AG09309 (cell line): ENCODE measurements around the gene DUOX1.

Experiments used
- DNase-seq: peaks from one replicate; pipeline ENCODE4 v3.0.0-alpha.2; 2010; ENCODE audit warnings: low read depth
- H3K4me3 ChIP-seq: 2 replicates; pipeline ENCODE4 v1.5.1; 2011; ENCODE audit warnings: mild to moderate bottlenecking, low read depth, low read length, moderate library complexity; ENCODE audit not compliant: control insufficient read depth
- TF ChIP-seq, protein P1 (sequence below): IDR thresholded peaks from 2 replicates; pipeline ENCODE4 v1.5.1; 2011; ENCODE audit warnings: mild to moderate bottlenecking, low read depth, low read length, inconsistent platforms; ENCODE audit not compliant: insufficient read depth, control insufficient read depth; ENCODE audit errors: missing control alignments

The DUOX1 gene

DNA sequence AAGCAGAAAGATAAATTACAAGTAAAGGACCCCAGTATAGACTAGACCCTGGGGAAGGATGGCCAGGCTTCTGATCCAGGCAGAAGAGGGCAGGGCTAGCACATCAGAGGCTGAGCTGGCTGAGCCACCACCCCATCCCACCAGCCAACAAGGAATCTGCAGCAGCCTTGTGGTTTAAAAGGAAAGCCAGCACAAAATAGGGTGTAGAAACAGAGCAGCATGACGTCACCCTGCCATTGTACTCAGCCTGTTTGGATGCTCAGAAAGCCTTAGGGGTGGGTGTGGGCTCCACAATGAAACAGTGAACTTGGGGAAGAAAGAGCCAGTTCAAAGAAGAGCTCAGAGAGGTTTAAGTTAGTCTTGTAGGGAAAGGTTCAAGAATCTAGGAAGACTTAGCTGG, 28.2 kb downstream of the DUOX1 start:
- DNase-seq, result peak; percentile 70
- no peak overlapping the region for H3K4me3 ChIP-seq

DNA sequence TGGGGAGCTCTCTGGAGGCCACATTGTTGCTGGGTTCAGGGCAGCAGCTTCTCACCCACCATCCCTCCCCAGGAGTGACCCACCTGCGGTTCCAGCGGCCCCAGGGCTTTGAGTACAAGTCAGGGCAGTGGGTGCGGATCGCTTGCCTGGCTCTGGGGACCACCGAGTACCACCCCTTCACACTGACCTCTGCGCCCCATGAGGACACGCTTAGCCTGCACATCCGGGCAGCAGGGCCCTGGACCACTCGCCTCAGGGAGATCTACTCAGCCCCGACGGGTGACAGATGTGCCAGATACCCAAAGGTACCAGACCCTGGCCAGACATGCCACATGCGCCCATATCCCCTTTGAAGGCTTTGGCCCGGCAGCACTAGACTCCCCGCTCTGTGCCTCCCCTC, 31.9 kb downstream of the DUOX1 start:
- TF ChIP-seq, protein P1, sequence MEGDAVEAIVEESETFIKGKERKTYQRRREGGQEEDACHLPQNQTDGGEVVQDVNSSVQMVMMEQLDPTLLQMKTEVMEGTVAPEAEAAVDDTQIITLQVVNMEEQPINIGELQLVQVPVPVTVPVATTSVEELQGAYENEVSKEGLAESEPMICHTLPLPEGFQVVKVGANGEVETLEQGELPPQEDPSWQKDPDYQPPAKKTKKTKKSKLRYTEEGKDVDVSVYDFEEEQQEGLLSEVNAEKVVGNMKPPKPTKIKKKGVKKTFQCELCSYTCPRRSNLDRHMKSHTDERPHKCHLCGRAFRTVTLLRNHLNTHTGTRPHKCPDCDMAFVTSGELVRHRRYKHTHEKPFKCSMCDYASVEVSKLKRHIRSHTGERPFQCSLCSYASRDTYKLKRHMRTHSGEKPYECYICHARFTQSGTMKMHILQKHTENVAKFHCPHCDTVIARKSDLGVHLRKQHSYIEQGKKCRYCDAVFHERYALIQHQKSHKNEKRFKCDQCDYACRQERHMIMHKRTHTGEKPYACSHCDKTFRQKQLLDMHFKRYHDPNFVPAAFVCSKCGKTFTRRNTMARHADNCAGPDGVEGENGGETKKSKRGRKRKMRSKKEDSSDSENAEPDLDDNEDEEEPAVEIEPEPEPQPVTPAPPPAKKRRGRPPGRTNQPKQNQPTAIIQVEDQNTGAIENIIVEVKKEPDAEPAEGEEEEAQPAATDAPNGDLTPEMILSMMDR, result no peak
- H3K4me3 ChIP-seq, result no peak overlapping the region
- no peak for DNase-seq

More for the DNA sequence above, 28.2 kb downstream of the DUOX1 start:
- TF ChIP-seq, protein P1, result no peak

DNA sequence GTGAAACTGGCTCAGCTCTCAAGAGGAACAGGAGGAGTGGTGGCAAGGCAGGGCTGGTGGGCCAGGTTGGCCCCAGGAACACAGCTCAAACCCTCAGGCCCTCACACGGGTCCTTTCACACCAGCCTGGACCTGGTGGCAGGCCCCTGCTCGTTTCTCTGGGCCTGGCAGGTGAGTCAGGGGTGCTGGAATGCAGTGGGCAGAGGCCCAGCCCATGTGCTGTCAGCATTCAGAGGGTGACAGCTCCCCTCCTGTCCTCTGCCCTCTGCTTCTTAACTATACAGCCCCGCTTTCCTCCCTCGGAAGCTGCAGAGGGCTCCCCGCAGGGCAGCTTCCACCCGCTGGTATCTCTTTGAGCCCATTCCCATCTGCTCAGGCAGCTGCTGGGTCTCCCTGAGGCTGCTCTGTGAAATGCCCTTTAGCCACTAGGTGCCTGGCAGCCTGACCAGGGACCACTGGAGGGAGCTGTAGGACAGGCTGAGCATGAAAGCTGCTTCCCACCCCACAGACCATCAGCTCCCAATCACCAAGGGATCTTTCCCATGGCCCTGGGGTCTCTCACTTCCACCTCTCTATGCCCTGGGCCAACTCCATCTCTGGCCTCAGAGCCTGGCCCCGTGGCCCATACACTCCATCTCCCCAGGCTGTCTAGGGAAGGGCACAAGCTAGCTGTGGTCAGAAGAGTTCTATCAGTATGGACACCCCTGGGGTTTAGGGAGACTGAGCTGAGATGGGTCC, 33.1 kb downstream of the DUOX1 start:
- H3K4me3 ChIP-seq, result no peak overlapping the region
- DNase-seq, result peak; percentile 40
- TF ChIP-seq, protein P1, result peak; percentile 98

DNA sequence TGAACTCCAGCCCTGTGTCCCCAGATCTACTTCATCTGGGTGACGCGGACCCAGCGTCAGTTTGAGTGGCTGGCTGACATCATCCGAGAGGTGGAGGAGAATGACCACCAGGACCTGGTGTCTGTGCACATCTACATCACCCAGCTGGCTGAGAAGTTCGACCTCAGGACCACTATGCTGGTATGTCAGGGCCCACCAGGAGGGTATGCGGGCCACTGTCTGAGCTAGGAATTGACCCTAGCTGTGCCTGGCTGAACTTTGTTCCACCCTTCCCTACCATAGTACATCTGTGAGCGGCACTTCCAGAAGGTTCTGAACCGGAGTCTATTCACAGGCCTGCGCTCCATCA, 33.7 kb downstream of the DUOX1 start:
- no peak overlapping the region for H3K4me3 ChIP-seq
- DNase-seq, result no peak
- TF ChIP-seq, protein P1, result no peak

DNA sequence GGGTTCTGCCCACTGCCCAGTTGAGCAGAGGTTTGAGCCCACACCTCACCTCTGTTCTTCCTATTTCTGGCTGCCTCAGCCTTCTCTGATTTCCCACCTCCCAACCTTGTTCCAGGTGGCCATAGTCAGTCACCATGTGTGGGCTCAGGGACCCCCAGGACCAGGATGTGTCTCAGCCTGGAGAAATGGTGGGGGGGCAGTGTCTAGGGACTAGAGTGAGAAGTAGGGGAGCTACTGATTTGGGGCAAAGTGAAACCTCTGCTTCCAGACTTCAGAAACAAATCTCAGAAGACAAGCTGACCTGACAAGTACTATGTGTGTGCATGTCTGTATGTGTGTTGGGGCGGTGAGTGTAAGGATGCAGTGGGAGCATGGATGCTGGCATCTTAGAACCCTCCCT, 35.1 kb downstream of the DUOX1 start:
- TF ChIP-seq, protein P1, result no peak
- H3K4me3 ChIP-seq, result no peak overlapping the region
- no peak for DNase-seq

DNA sequence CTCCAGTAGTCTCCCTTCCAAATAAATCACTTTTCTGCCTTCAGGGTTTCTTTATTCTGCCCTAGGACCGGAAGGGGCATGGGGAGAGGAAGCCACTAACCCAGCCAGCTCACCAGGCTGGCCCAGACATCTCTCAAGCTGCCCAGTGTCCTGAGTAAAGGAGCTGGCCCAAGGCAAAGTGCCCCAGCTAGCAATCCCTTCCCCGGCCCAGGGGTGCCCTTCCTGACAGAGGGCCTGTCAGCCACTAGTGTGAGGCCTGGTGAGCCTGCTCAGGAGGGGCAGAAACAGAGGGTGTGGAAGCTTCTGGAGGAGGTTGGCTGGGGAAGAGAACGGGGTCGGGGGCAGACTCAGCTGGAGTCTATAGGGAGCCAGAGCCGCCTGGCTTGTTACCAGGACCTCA, 35.7 kb downstream of the DUOX1 start:
- no peak for DNase-seq
- TF ChIP-seq, protein P1, result no peak
- H3K4me3 ChIP-seq, result no peak overlapping the region
